KBM-7 (cell line): ENCODE measurements around the gene ARAP3.

Experiments
- DNase-seq: peaks from one replicate; pipeline ENCODE4 v3.0.0-alpha.2; 2015
- in situ Hi-C: fragments of 300-500 bp; cut with MboI; formaldehyde crosslinking; loops from 2 replicates; pipeline ENCODE4 v1.14.3; 2020; ENCODE audit warnings: low sequenced_read_pairs, low pct_unique_long_range_greater_than_20kb, mixed read lengths

The ARAP3 gene

GRCh38 chr5:141703133-141703561 lies 21.1 kb upstream of the ARAP3 start:
- no peak for DNase-seq
- in situ Hi-C loops: no loop called here

DNA sequence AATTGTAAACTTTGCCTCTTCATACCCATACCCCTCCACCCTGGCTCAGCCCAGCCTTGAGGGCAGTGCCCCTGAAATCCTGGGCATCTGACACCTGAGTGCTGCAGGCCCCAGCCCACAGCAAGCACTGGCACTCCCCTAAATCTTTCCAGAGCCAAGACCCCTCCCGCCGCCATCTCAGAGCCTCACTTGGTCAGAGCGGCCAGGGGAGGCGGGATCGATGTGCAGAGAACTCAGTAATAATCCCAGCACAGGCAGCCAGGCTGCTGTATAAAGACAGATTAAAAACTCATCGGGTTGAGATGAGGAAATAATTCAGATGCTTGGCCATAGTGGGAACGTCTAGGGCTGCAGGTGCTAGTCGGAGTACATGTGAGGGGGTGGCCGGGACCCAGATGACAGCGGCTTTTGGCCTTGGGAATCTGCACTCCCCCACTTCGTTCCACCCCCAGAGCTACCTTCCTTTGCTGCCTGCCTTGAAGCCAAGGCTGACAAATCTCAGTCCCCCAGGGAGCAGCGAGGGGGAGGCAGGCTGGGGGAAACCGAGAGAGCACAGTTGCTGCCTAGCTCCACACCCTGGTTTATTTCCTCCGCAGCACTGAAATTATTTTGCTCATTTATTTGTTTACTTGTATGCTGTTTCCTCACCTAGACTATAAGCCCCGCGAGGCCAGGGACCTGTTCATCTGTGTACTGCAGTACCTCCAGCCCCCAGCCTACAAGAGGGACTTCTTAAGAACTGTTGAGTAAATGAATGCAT lies 19.5 kb upstream of the ARAP3 start:
- DNase-seq: no peak
- in situ Hi-C loops: no loop called here

GRCh38 chr5:141697586-141697985 lies 15.6 kb upstream of the ARAP3 start:
- DNase-seq: no peak
- in situ Hi-C loops: no loop called here

DNA sequence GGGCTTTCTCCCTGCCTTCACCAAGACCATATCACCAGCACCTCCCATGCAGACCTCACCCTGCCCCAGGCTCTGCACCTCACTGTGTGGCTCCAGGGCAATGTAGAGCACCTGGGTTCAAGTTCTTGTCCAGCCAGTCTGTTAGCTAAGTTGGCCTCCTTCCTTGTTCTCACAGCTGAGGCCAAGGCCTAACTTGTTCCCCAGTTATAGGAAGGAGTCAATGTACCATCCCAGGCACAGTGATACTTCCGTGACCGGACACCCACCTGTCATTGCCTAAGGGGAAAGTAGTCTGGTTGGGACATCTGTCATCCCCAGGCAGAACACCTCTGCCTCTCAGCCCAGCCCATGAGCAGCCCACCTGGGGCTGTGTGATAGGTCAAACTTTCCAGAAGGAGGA lies 14.4 kb upstream of the ARAP3 start:
- in situ Hi-C loops: no loop called here
- DNase-seq: no peak

- in situ Hi-C loops: no loop called here
- DNase-seq: peak; percentile 30
These were observed 13.7 kb upstream of the ARAP3 start for GRCh38 chr5:141695627-141696215.

DNA sequence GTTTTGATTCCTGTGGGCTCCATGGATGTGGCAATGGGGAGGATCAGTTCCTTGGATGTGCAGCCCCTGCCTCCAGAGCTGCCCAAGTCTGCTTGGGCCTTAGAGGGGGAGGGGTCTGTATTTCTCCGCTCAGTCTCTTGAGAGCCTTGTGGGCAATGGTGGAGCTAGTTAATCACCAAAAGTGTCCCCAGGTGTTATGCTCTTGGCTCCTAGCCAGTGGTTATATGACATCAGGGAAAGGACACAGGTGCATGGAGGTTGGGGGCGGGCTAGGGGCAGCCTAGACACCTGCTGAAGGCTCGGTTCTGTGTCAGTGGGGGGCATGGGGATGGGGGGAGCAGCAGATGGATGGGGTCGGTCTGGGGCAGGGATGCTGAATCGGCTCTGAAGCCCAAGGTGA lies 12.4 kb upstream of the ARAP3 start:
- DNase-seq: no peak
- in situ Hi-C loops: no loop called here

GRCh38 chr5:141692919-141693725 lies 11.1 kb upstream of the ARAP3 start:
- in situ Hi-C loops: no loop called here
- DNase-seq: no peak

DNA sequence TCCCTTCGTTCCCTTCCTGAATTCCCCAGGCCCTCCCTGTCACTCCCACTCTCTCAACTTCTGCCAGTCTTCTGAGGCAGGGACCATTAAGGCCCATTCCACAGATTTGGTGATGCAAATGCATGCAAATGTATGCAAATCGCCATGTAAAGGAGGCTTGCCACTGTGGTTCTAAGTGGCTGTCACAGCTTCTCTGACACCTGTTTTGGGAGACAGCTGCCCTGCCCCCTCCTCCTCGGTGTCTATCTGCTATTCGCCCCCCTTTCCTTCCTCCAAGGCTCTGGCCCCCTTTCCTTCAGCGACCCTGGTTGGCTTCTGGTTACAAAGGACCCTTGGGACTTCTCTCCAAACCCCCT lies 10.5 kb upstream of the ARAP3 start:
- in situ Hi-C loops: no loop called here

DNA sequence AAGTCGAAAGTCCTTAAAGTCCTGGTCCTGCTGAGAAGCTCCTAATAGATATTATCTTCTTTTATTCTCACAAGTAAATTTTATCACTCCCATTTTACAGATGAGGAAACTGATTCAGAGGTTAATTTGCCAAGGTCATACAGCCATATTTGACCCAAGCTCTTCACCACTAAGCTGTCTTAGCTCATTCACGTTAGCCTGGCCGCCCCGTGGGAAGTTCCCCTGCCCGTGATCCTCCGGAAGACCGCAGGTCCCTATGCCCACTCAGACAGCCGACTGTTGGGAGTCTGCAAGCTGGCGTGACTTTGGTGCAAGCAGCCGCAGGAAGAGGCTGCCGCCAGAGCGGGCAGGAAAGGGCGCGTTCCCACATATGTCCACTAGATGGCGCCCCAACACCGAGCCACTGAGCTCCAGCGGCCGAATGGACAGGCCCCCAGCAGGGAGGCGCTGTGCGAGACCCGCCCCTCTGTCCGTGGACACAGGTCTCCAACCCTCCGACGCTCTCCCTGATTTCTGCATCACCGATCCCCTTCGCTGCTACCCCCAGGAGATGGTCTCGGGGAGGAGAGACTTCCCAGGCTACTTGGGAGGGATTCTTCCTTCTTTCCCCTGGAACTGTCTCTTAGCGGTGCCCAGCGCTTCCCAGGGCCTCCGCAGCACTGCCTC lies 10.0 kb upstream of the ARAP3 start:
- in situ Hi-C loops: no loop called here
- peak; percentile 90 for DNase-seq

More for the DNA sequence above, 10.5 kb upstream of the ARAP3 start:
- no peak for DNase-seq

DNA sequence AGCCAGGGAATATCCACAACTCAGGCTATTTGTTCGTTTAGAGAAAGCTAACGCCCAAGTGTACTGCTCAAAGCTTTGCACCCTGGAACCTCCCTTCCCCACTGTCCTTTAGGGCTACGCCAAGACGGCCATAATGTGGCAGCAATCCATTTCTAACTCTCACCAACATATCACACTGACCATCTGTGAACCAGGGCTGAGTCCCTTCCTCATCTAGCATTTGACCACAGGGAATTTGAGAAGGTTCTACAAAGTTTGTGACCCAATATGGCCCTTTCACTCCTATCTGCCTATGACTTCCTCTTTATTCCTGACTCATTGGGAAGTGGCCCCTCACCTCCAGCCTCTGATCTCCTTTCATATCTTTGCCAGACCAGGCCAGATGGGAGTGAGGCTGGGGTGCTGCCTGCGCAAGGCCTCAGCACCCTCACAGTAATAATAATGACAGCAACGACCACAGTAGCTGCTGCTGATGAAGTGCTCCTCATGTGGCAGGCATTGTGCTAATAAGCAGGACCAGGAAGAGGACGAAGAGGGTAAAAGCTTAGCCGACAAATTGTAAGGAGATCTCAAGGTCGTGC lies 9.3 kb upstream of the ARAP3 start:
- no peak for DNase-seq
- in situ Hi-C loops: no loop called here

GRCh38 chr5:141686648-141687416 lies 4.8 kb upstream of the ARAP3 start:
- no peak for DNase-seq
- in situ Hi-C loops: loop anchor here (10.0 kb wide), 1 partner anchor 448 kb away; no protein-coding TSS in a partner anchor

GRCh38 chr5:141685591-141685990 lies 3.6 kb upstream of the ARAP3 start:
- no peak for DNase-seq
- in situ Hi-C loops: loop anchor here (10.0 kb wide), 1 partner anchor 449 kb away; no protein-coding TSS in a partner anchor

GRCh38 chr5:141683596-141684141 lies 1.6 kb upstream of the ARAP3 start:
- in situ Hi-C loops: loop anchor here (10.0 kb wide), 1 partner anchor 451 kb away; no protein-coding TSS in a partner anchor

DNA sequence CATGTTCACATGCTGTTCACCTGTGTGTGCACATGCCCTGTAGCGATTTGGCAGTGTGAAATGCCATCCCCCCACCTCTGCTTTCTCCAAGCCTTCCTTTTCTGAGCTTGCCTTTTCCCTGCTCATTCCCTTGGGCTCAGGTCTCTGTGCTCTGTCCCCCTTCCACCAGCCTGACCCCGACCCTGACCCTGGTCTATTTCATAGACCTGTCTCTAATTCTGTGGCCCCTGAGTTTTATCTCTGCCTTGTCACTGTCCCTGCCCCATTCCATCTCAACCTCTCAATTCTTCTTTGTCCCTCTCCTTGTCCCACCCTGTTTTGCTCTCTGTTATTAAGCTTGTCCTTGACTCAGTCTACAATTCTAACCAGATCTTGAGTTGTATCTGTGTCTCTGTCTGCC lies 735 bp downstream of the ARAP3 start:
- no peak for DNase-seq
- in situ Hi-C loops: loop anchor here (10.0 kb wide), 1 partner anchor 454 kb away; no protein-coding TSS in a partner anchor

More at GRCh38 chr5:141683596-141684141, 1.6 kb upstream of the ARAP3 start:
- no peak for DNase-seq

- no peak for DNase-seq
- in situ Hi-C loops: loop anchor here (10.0 kb wide), 1 partner anchor 454 kb away; no protein-coding TSS in a partner anchor
These were observed 1.3 kb downstream of the ARAP3 start for GRCh38 chr5:141680751-141681201.

GRCh38 chr5:141680178-141680577 lies 1.9 kb downstream of the ARAP3 start:
- no peak for DNase-seq
- in situ Hi-C loops: loop anchor here (10.0 kb wide), 1 partner anchor 455 kb away; no protein-coding TSS in a partner anchor

- in situ Hi-C loops: no loop called here
- peak; percentile 52 for DNase-seq
These were observed 4.6 kb downstream of the ARAP3 start for GRCh38 chr5:141677415-141677814.

DNA sequence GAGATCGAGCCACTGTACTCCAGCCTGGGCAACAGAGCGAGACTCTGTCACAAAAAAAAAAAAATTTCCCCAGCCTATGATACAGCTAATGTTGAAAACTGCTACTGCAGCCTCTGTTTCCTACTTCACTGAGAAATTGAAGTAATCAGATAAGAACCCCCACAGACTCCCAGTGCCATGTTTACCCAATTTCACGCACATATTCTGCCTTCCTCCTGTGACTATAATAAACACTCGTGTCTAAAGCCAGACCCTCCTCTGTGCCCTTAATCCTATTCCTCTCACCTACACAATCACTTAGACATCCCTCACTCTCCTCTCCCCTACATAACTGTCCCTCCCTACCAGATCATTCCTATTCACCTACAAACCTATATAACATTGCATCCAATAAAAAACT lies 6.4 kb downstream of the ARAP3 start:
- in situ Hi-C loops: no loop called here
- no peak for DNase-seq
